NB4 (cell line): ENCODE results near the gene MTOR.

Experiments used
- DNase-seq: peaks from one replicate; pipeline ENCODE4 v3.0.0; 2010; ENCODE audit warnings: low read depth
- H3K4me3 ChIP-seq: one replicate; pipeline ENCODE4 v1.5.1; 2011; ENCODE audit warnings: mild to moderate bottlenecking, low read depth, low read length, moderate library complexity
- CTCF ChIP-seq: IDR thresholded peaks from one replicate; pipeline ENCODE4 v1.5.1; 2012; ENCODE audit warnings: low read depth, low read length
- MYC ChIP-seq: IDR thresholded peaks from 2 replicates; pipeline ENCODE4 v1.6.1; 2011; ENCODE audit warnings: low read depth, low read length
- POLR2A ChIP-seq: IDR thresholded peaks from 2 replicates; pipeline ENCODE4 v1.6.1; 2011; ENCODE audit warnings: mild to moderate bottlenecking; ENCODE audit not compliant: insufficient read length; ENCODE audit errors: extremely low read depth
- TF ChIP-seq, protein P1 (sequence below): IDR thresholded peaks from 2 replicates; pipeline ENCODE4 v1.6.1; 2011; ENCODE audit warnings: low read depth, low read length

MTOR gene

GRCh38 chr1:11188858-11189451, 73.4 kb downstream of the MTOR start, which contains the start of gene ANGPTL7:
ANGPTL7 (plus strand) TSS chr1:11189355; CDS start chr1:11189580, 225 bp downstream.
- no peak for DNase-seq
- no peak within 1 kb of the TSS for H3K4me3 ChIP-seq
- no peak for TF ChIP-seq CTCF
- TF ChIP-seq, protein P1, sequence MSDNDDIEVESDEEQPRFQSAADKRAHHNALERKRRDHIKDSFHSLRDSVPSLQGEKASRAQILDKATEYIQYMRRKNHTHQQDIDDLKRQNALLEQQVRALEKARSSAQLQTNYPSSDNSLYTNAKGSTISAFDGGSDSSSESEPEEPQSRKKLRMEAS: no peak
- TF ChIP-seq MYC: no peak
- no peak for TF ChIP-seq POLR2A

GRCh38 chr1:11188381-11188780, 74.0 kb downstream of the MTOR start:
- H3K4me3 ChIP-seq: no peak overlapping the region
- no peak for DNase-seq
- TF ChIP-seq MYC: no peak
- TF ChIP-seq, protein P1: no peak
- no peak for TF ChIP-seq CTCF
- TF ChIP-seq POLR2A: no peak

GRCh38 chr1:11187931-11188330, 74.4 kb downstream of the MTOR start:
- no peak overlapping the region for H3K4me3 ChIP-seq
- DNase-seq: no peak

DNA sequence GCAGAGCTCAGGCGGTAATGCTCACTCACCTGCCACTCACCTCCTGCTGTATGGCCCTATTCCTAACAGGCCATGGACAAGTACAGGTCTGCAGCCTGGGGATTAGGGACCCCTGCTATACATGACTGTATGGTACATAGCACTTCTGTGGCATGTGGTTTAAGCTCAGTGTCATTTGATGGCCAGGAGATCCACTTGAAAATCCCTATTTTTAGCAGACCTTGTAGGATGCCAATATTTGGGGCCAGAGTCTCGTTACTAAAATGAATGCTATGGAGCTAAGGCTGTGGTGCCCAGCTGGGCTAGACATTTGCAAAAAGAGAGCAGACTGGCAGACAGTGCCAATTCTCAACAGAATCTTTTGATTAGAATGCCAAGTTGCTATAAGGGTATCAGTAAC, 74.9 kb downstream of the MTOR start:
- no peak overlapping the region for H3K4me3 ChIP-seq
- no peak for DNase-seq
- TF ChIP-seq CTCF: no peak
- TF ChIP-seq POLR2A: no peak
- TF ChIP-seq, protein P1: no peak
- no peak for TF ChIP-seq MYC

More at GRCh38 chr1:11187931-11188330, 74.4 kb downstream of the MTOR start:
- TF ChIP-seq, protein P1: no peak
- TF ChIP-seq CTCF (no peak), POLR2A (no peak)

- no peak for TF ChIP-seq POLR2A
- no peak for TF ChIP-seq MYC
- TF ChIP-seq CTCF: no peak
- TF ChIP-seq, protein P1: no peak
- DNase-seq: no peak
- H3K4me3 ChIP-seq: no peak overlapping the region
Measured at GRCh38 chr1:11187000-11187399, 75.4 kb downstream of the MTOR start.

DNA sequence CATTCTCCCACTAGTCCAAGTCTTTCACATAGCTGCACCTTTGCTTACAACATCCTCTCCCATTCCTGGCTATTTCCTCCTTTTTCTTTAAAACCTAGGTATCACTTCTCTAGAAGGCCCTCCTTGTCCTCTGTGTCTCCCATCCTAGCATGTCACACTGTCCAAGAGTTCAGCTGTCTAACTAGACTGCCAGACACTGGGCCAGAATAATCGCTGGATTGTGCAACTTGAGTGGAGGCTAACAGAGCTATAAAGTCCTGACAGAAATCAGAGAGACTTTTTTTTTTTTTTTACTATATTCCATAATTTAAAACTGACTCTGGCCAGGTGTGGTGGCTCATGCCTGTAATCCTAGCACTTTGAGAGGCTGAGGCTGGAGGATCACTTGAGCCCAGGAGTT, 77.4 kb downstream of the MTOR start:
- no peak for DNase-seq
- TF ChIP-seq CTCF (no peak), MYC (no peak), POLR2A (no peak)
- TF ChIP-seq, protein P1: no peak
- H3K4me3 ChIP-seq: no peak overlapping the region
